KMS-11 (cell line): ENCODE results near the gene MCC.

Experiments used
- H2AFZ ChIP-seq: fragments of 200-600 bp; sonication (generic); 2 replicates; pipeline ENCODE4 v1.6.1; 2016; ENCODE audit warnings: antibody characterized with exemption, mixed run types, low read depth
- H3K27ac ChIP-seq: fragments of 200-600 bp; sonication (generic); 2 replicates; pipeline ENCODE4 v1.6.1; 2016; ENCODE audit warnings: mild to moderate bottlenecking, mixed run types
- H3K27me3 ChIP-seq: fragments of 200-600 bp; sonication (generic); 2 replicates; pipeline ENCODE4 v1.6.1; 2017; ENCODE audit warnings: mild to moderate bottlenecking, low read depth, mixed run types, moderate library complexity; ENCODE audit not compliant: insufficient read depth
- H3K36me3 ChIP-seq: fragments of 200-600 bp; sonication (generic); 2 replicates; pipeline ENCODE4 v1.6.1; 2017; ENCODE audit warnings: mild to moderate bottlenecking, mixed run types; ENCODE audit not compliant: insufficient read depth
- H3K4me1 ChIP-seq: fragments of 200-600 bp; sonication (generic); 2 replicates; pipeline ENCODE4 v1.6.1; 2016; ENCODE audit warnings: mild to moderate bottlenecking, low read depth, mixed run types; ENCODE audit not compliant: poor library complexity, severe bottlenecking
- H3K4me2 ChIP-seq: fragments of 200-600 bp; sonication (generic); 2 replicates; pipeline ENCODE4 v1.7.0; 2016; ENCODE audit warnings: mild to moderate bottlenecking, mixed run types
- H3K4me3 ChIP-seq: fragments of 200-600 bp; sonication (generic); IDR thresholded peaks from 2 replicates; pipeline ENCODE4 v1.6.1; 2017; ENCODE audit warnings: low read depth, low read length, mixed read lengths; ENCODE audit not compliant: insufficient read depth
- H3K79me2 ChIP-seq: fragments of 200-600 bp; sonication (generic); 2 replicates; pipeline ENCODE4 v1.6.1; 2016; ENCODE audit warnings: low read depth, mixed run types; ENCODE audit not compliant: insufficient read depth
- H3K9ac ChIP-seq: fragments of 200-600 bp; sonication (generic); 2 replicates; pipeline ENCODE4 v1.6.1; 2016; ENCODE audit warnings: mild to moderate bottlenecking, mixed run types
- H4K20me1 ChIP-seq: fragments of 200-600 bp; sonication (generic); 2 replicates; pipeline ENCODE4 v1.6.1; 2016; ENCODE audit warnings: mild to moderate bottlenecking, mixed run types; ENCODE audit not compliant: insufficient read depth
- CTCF ChIP-seq: fragments of 200-600 bp; sonication (generic); conservative IDR thresholded peaks from 2 replicates; pipeline ENCODE4 v1.6.1; 2017; ENCODE audit warnings: low read depth, mild to moderate bottlenecking, antibody characterized with exemption, low read length, moderate library complexity, mixed read lengths

Gene MCC

GRCh38 chr5:113038714-113039113, 449.5 kb downstream of the MCC start:
- Histone ChIP-seq H4K20me1 (no peaks in the 10 kb centered on the region), H3K36me3 (no peaks in the 10 kb centered on the region), H3K4me1 (no peaks in the 10 kb centered on the region), H2AFZ (no peak overlapping the region), H3K27ac (no peak overlapping the region), H3K79me2 (no peaks in the 10 kb centered on the region), H3K9ac (no peak overlapping the region), H3K27me3 (no peaks in the 10 kb centered on the region), H3K4me3 (no peak overlapping the region), H3K4me2 (no peak overlapping the region)
- no peak for TF ChIP-seq CTCF

GRCh38 chr5:113038136-113038535, 450.1 kb downstream of the MCC start:
- Histone ChIP-seq H3K27me3 (no peaks in the 10 kb centered on the region), H3K4me1 (no peaks in the 10 kb centered on the region), H2AFZ (no peak overlapping the region), H3K4me2 (no peak overlapping the region), H3K36me3 (no peaks in the 10 kb centered on the region), H3K9ac (no peak overlapping the region), H3K79me2 (no peaks in the 10 kb centered on the region), H3K4me3 (no peak overlapping the region), H3K27ac (no peak overlapping the region), H4K20me1 (no peaks in the 10 kb centered on the region)
- TF ChIP-seq CTCF = no peak

GRCh38 chr5:113036826-113037225, 451.4 kb downstream of the MCC start:
- no peak overlapping the region for H3K4me3 ChIP-seq
- no peaks in the 10 kb centered on the region for H4K20me1 ChIP-seq
- H3K79me2 ChIP-seq = no peaks in the 10 kb centered on the region
- no peaks in the 10 kb centered on the region for H3K4me1 ChIP-seq
- no peak overlapping the region for H3K9ac ChIP-seq
- H3K36me3 ChIP-seq = no peaks in the 10 kb centered on the region
- no peak overlapping the region for H3K4me2 ChIP-seq
- H3K27ac ChIP-seq = no peak overlapping the region
- no peak overlapping the region for H2AFZ ChIP-seq
- TF ChIP-seq CTCF = no peak
- H3K27me3 ChIP-seq = no peaks in the 10 kb centered on the region

DNA sequence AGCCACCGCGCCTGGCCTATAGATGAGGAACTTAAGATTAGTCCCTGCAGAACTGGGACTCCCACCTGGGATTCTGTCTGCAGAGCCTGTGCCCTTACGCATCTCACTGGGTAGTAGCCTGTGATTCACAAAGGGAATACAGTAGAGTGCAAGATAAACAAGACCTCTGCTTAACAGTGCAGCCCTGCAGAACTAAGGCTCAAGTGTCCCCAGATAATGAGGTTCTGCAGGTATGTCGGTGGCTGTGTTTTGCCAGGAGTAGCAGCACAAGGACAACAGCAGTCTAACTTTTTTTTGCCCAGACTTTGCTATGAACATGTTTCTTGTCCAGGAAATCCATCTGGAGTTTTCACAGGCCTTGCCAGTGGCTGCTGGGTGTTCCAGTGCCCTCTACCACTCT, 451.9 kb downstream of the MCC start:
- Histone ChIP-seq H3K27me3 (no peaks in the 10 kb centered on the region), H3K4me2 (no peak overlapping the region), H3K27ac (no peak overlapping the region), H3K9ac (no peak overlapping the region), H3K79me2 (no peaks in the 10 kb centered on the region), H3K36me3 (no peaks in the 10 kb centered on the region), H4K20me1 (no peaks in the 10 kb centered on the region), H3K4me1 (no peaks in the 10 kb centered on the region), H3K4me3 (no peak overlapping the region), H2AFZ (no peak overlapping the region)
- no peak for TF ChIP-seq CTCF

GRCh38 chr5:113035096-113035495, 453.2 kb downstream of the MCC start:
- Histone ChIP-seq H3K79me2 (no peaks in the 10 kb centered on the region), H3K4me3 (no peak overlapping the region), H3K4me2 (no peak overlapping the region), H3K27me3 (no peaks in the 10 kb centered on the region), H2AFZ (no peak overlapping the region), H3K4me1 (no peaks in the 10 kb centered on the region), H3K9ac (no peak overlapping the region), H3K36me3 (no peaks in the 10 kb centered on the region), H3K27ac (no peak overlapping the region), H4K20me1 (no peaks in the 10 kb centered on the region)
- no peak for TF ChIP-seq CTCF
